GM20000 (cell line): ENCODE data around the gene PTPRM.

Source experiments
- DNase-seq: peaks from one replicate; pipeline ENCODE4 v3.0.0; 2012; ENCODE audit warnings: low spot score
- CTCF ChIP-seq: IDR thresholded peaks from 2 replicates; pipeline ENCODE4 v1.5.1; 2012; ENCODE audit warnings: mild to moderate bottlenecking, control low read depth; ENCODE audit errors: extremely low read depth, missing control alignments

Gene PTPRM

GRCh38 chr18:7642331-7642890 lies 75.3 kb downstream of the PTPRM start:
- TF ChIP-seq CTCF: no peak

DNA sequence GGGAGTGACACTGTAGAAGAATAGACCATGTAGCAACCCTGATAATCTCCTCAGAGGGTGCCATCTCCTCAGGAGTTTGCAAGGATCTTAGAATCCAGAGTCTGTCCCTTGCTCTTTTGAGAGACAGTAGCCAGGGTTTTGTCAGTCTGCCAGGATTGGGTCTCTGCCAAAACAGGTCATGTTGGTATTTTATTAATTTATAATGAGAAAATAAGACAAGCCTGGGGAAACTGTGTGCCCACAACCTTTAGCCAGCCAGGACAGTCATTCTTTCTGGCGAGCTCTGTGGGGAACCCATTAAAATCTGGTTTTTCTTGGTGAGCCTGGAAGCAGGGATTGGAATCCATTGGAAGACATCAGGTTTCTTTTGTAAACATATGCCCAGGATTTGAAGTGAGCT lies 78.6 kb downstream of the PTPRM start:
- no peak for DNase-seq
- no peak for TF ChIP-seq CTCF

More at GRCh38 chr18:7642331-7642890, 75.3 kb downstream of the PTPRM start:
- DNase-seq: no peak

DNA sequence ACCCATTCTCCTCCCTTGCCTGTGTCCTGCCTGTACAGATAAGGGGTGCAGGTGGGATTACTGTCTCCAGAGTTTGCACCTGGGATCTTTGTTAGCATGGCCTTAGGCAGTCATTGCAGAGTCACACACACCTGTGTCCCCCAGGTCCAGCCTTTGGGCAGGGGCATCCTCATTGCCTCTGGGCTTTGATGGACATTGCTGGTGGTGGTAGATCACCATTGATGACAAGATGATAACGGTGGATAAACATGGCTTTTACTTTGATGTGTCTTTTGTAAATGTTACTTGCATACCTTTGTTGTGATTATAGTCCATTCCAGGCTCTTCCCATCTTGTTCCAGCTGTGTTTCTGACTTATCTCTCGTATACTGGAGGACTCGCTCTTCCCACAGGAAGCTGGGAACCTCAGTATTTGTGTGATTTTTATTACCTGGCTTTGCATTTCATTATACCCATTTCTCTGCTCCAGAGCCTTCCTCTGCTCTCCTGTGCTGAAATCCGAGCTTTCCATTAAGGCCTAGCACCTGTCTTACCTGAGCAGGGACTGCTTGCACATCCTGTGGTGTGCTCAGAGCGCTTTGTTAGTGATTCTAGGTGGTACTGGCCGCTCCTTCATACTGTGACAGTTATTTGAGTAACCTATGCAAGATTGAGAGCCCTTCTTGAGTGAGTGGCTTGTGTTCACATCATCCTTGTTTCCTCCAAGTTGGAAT lies 79.2 kb downstream of the PTPRM start:
- TF ChIP-seq CTCF: no peak

DNA sequence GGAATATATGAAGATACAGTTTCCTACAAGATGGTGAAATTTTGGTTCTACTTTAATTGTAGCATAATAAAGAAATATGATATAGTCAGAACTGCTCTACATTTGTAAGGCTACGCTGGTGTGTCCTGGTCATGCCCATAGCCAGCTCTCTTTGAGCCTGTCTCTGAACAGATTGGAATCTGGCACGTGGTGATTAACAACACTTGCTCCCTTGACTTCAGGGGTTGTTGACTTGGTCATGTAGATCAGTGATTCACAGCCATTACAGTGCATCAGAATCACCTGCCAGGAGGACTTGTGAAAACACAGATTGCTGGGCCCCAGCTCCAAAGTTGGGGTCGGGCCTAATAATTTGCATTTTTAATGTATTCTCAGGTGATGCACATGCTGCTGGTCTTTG lies 80.4 kb downstream of the PTPRM start:
- no peak for DNase-seq
- TF ChIP-seq CTCF: no peak

More for the DNA sequence above, 79.2 kb downstream of the PTPRM start:
- no peak for DNase-seq

- no peak for TF ChIP-seq CTCF
- no peak for DNase-seq
Measured at GRCh38 chr18:7657050-7657449, 89.9 kb downstream of the PTPRM start.

GRCh38 chr18:7657937-7658336 lies 90.8 kb downstream of the PTPRM start:
- TF ChIP-seq CTCF: no peak
- DNase-seq: no peak

DNA sequence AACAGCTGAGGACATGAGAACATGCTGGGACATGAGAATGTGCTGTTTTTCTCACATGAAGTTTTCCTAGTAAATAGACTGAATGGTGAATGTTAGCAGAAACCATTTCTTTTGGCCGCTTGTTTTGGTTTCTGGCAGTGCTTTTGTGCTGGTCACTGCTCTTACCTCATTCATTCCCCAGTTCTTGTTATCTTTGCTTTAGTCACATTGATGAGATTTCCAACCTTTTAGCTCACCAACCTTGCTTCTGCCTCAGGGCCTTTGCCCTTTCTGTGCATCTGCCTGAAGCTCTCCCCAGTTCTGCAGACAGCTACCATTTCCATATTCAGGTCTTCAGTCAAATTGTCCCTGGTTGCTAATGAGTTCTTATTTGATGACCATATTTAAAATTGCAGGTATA lies 91.6 kb downstream of the PTPRM start:
- no peak for TF ChIP-seq CTCF
- DNase-seq: no peak
